H1 (cell line): Measurements from ENCODE around the gene CHRM4. TPM values are rescaled to one million over a fixed set of nuclear protein-coding genes. Genes with fewer than 3 reads are reported as not detected.

Experiments used
- CTCF ChIA-PET: fragments of 300-600 bp; sonication (Branson Sonifier 250); formaldehyde crosslinking; loops from one replicate; lab custom pipeline; 2021; ENCODE audit not compliant: partially characterized antibody; lab: Charles Lee
- POLR2A ChIA-PET: fragments of 300-600 bp; sonication (Branson Sonifier 250); formaldehyde crosslinking; loops from one replicate; lab custom pipeline; 2021; ENCODE audit warnings: inconsistent platforms; ENCODE audit not compliant: partially characterized antibody; lab: Charles Lee
- DNase-seq, 2 experiments: peaks; one replicate each; pipeline versions ENCODE4 v3.0.0 to v3.0.0-alpha.2; 2010 to 2022; ENCODE audit warnings: low spot score in 2 of 2, low read depth in 1 of 2, mixed read lengths in 1 of 2
- FAIRE-seq: peaks from 2 replicates; lab custom pipeline; 2011; peaks lifted over from hg19 to GRCh38; lab: Jason Lieb, UNC
- H2AFZ ChIP-seq: 2 replicates; pipeline ENCODE4 v1.8.1; 2012; ENCODE audit warnings: low read length, inconsistent platforms
- H2AK5ac ChIP-seq: 2 replicates; pipeline ENCODE4 v1.6.1; 2013; ENCODE audit warnings: low read depth, low read length
- H2BK120ac ChIP-seq: replicated peaks from 2 replicates; pipeline ENCODE3; 2013; ENCODE audit warnings: low read depth, low read length, inconsistent platforms
- H2BK12ac ChIP-seq: 2 replicates; pipeline ENCODE4 v1.6.1; 2013; ENCODE audit warnings: low read depth, low read length
- H2BK15ac ChIP-seq: 2 replicates; pipeline ENCODE4 v1.6.1; 2013; ENCODE audit warnings: low read length
- H2BK20ac ChIP-seq: 2 replicates; pipeline ENCODE4 v1.6.1; 2013; ENCODE audit warnings: low read length
- H2BK5ac ChIP-seq: 2 replicates; pipeline ENCODE4 v1.6.1; 2013; ENCODE audit warnings: low read depth, low read length
- H3K14ac ChIP-seq: 2 replicates; pipeline ENCODE4 v1.6.1; 2013; ENCODE audit warnings: inconsistent platforms; ENCODE audit not compliant: insufficient read length
- H3K18ac ChIP-seq: 2 replicates; pipeline ENCODE4 v1.6.1; 2013; ENCODE audit warnings: low read length; ENCODE audit errors: extremely low read depth
- H3K23ac ChIP-seq: 2 replicates; pipeline ENCODE4 v1.6.1; 2013; ENCODE audit warnings: inconsistent platforms; ENCODE audit not compliant: insufficient read length
- H3K23me2 ChIP-seq: 2 replicates; pipeline ENCODE4 v1.6.1; 2013; ENCODE audit warnings: low read depth, low read length
- H3K27ac ChIP-seq: 2 replicates; pipeline ENCODE4 v1.6.1; 2011; ENCODE audit warnings: low read depth, low read length, inconsistent platforms
- H3K27me3 ChIP-seq, 4 experiments: replicated peaks in 1 of 4; 1 replicate in 1 of 4; 2 replicates in 3 of 4; pipeline versions ENCODE4 v1.6.1 to v1.8.1; 2011 to 2013; ENCODE audit warnings: low read length in 3 of 4, mild to moderate bottlenecking in 3 of 4, inconsistent platforms in 2 of 4, mixed read lengths in 2 of 4, moderate library complexity in 1 of 4; ENCODE audit not compliant: control insufficient read depth in 3 of 4, insufficient read depth in 3 of 4; ENCODE audit errors: extremely low read depth in 1 of 4
- H3K36me3 ChIP-seq, 4 experiments: 2 replicates each; pipeline versions ENCODE4 v1.6.1 to v1.8.1; 2011 to 2013; ENCODE audit warnings: mild to moderate bottlenecking in 4 of 4, low read length in 3 of 4, moderate library complexity in 2 of 4, control low read depth in 1 of 4, inconsistent platforms in 1 of 4; ENCODE audit not compliant: insufficient read depth in 4 of 4, control insufficient read depth in 2 of 4
- H3K4ac ChIP-seq: replicated peaks from 2 replicates; pipeline ENCODE3; 2013; ENCODE audit warnings: low read length, low read depth, mixed read lengths, inconsistent platforms; ENCODE audit not compliant: insufficient read length
- H3K4me1 ChIP-seq, 4 experiments: replicated peaks in 1 of 4; 1 replicate in 1 of 4; 2 replicates in 3 of 4; pipeline versions ENCODE4 v1.6.1 to v1.8.1; 2011 to 2013; ENCODE audit warnings: low read length in 3 of 4, inconsistent platforms in 2 of 4, mixed read lengths in 1 of 4; ENCODE audit not compliant: insufficient read depth in 4 of 4, control insufficient read depth in 3 of 4
- H3K4me2 ChIP-seq, 2 experiments: 2 replicates each; pipeline versions ENCODE4 v1.6.1 to v1.8.1; 2011 to 2013; ENCODE audit warnings: low read depth in 2 of 2, low read length in 2 of 2, control low read depth in 1 of 2, inconsistent platforms in 1 of 2, mild to moderate bottlenecking in 1 of 2; ENCODE audit not compliant: insufficient read depth in 1 of 2
- H3K4me3 ChIP-seq, 4 experiments: fragments of 200-600, 300-600 bp in 1 of 4; sonication (generic), shearing (Covaris generic), sonication (Bioruptor Twin) in 1 of 4; 2 replicates each; pipeline versions ENCODE4 v1.5.1 to v1.8.1; 2011 to 2016; ENCODE audit warnings: low read length in 4 of 4, low read depth in 3 of 4, control low read depth in 2 of 4, inconsistent platforms in 2 of 4, mild to moderate bottlenecking in 2 of 4, mixed read lengths in 1 of 4, moderate library complexity in 1 of 4; ENCODE audit not compliant: insufficient read depth in 2 of 4; ENCODE audit errors: extremely low read depth in 1 of 4
- H3K56ac ChIP-seq: replicated peaks from 2 replicates; pipeline ENCODE3; 2013; ENCODE audit warnings: low read depth, mild to moderate bottlenecking, mixed read lengths, low read length, inconsistent platforms; ENCODE audit not compliant: insufficient read length
- H3K79me1 ChIP-seq: 2 replicates; pipeline ENCODE4 v1.6.1; 2013; ENCODE audit warnings: low read depth, low read length, control low read depth
- H3K79me2 ChIP-seq, 2 experiments: 2 replicates each; pipeline versions ENCODE4 v1.6.1 to v1.8.1; 2012 to 2013; ENCODE audit warnings: low read length in 2 of 2, mild to moderate bottlenecking in 2 of 2, inconsistent platforms in 1 of 2; ENCODE audit not compliant: insufficient read depth in 2 of 2, control insufficient read depth in 1 of 2
- H3K9ac ChIP-seq, 4 experiments: replicated peaks in 1 of 4; 1 replicate in 1 of 4; 2 replicates in 3 of 4; pipeline versions ENCODE4 v1.6.1 to v1.8.1; 2011 to 2013; ENCODE audit warnings: low read depth in 3 of 4, low read length in 3 of 4, control low read depth in 2 of 4, mild to moderate bottlenecking in 2 of 4, moderate library complexity in 2 of 4, inconsistent platforms in 1 of 4; ENCODE audit errors: extremely low read depth in 1 of 4
- H3K9me3 ChIP-seq, 2 experiments: 2 replicates each; pipeline versions ENCODE4 v1.6.1 to v1.8.1; 2012 to 2013; ENCODE audit warnings: mild to moderate bottlenecking in 2 of 2, moderate library complexity in 2 of 2, control low read depth in 1 of 2, inconsistent platforms in 1 of 2, low read depth in 1 of 2, low read length in 1 of 2, mixed read lengths in 1 of 2; ENCODE audit not compliant: insufficient read depth in 2 of 2
- H4K20me1 ChIP-seq, 2 experiments: replicated peaks in 1 of 2; 2 replicates each; pipeline versions ENCODE3 to v1.8.1; 2011 to 2013; ENCODE audit warnings: inconsistent platforms in 2 of 2, low read length in 2 of 2, mild to moderate bottlenecking in 1 of 2; ENCODE audit not compliant: insufficient read depth in 2 of 2, control insufficient read depth in 1 of 2
- H4K5ac ChIP-seq: 2 replicates; pipeline ENCODE4 v1.6.1; 2013; ENCODE audit warnings: low read length, low read depth, mixed read lengths, inconsistent platforms; ENCODE audit not compliant: insufficient read length
- H4K8ac ChIP-seq: 2 replicates; pipeline ENCODE4 v1.8.0; 2013; ENCODE audit warnings: mild to moderate bottlenecking, moderate library complexity, low read length, inconsistent platforms; ENCODE audit not compliant: insufficient read depth; ENCODE audit errors: extremely low read depth
- H4K91ac ChIP-seq: replicated peaks from 2 replicates; pipeline ENCODE3; 2013; ENCODE audit warnings: low read length, mixed read lengths, inconsistent platforms; ENCODE audit not compliant: insufficient read length
- BACH1 ChIP-seq: IDR thresholded peaks from 2 replicates; pipeline ENCODE4 v1.6.1; 2012; ENCODE audit warnings: low read length, improper control_type of control experiment
- BRCA1 ChIP-seq: IDR thresholded peaks from 2 replicates; pipeline ENCODE4 v1.6.1; 2012; ENCODE audit warnings: low read depth, low read length, improper control_type of control experiment
- CHD2 ChIP-seq: IDR thresholded peaks from 2 replicates; pipeline ENCODE4 v1.6.1; 2012; ENCODE audit warnings: low read length, improper control_type of control experiment
- EZH2 ChIP-seq: fragments of 200-600 bp; sonication (generic); IDR thresholded peaks from 2 replicates; pipeline ENCODE4 v1.7.1; 2012; ENCODE audit warnings: low read depth, mild to moderate bottlenecking, moderate library complexity, low read length, inconsistent platforms; ENCODE audit not compliant: severe bottlenecking
- FOSL1 ChIP-seq: IDR thresholded peaks from 2 replicates; pipeline ENCODE4 v1.6.1; 2011; ENCODE audit warnings: mild to moderate bottlenecking, low read depth, low read length, moderate library complexity; ENCODE audit not compliant: insufficient read depth
- KDM4A ChIP-seq: IDR thresholded peaks from one replicate; pipeline ENCODE4 v1.7.1; 2012; ENCODE audit warnings: low read depth, mild to moderate bottlenecking, moderate library complexity, low read length, inconsistent platforms; ENCODE audit not compliant: severe bottlenecking
- MAFK ChIP-seq: IDR thresholded peaks from 2 replicates; pipeline ENCODE4 v1.6.1; 2012; ENCODE audit warnings: low read depth, mild to moderate bottlenecking, improper control_type of control experiment, low read length
- NRF1 ChIP-seq: IDR thresholded peaks from 2 replicates; pipeline ENCODE4 v1.6.1; 2011; ENCODE audit warnings: mild to moderate bottlenecking, low read depth, low read length, improper control_type of control experiment
- POLR2A ChIP-seq, 2 experiments: IDR thresholded peaks; 1 replicate in 1 of 2; 2 replicates in 1 of 2; pipeline ENCODE4 v1.6.1; 2011; ENCODE audit warnings: low read depth in 2 of 2, low read length in 2 of 2, mild to moderate bottlenecking in 2 of 2; ENCODE audit errors: control extremely low read depth in 1 of 2
- TAF7 ChIP-seq: optimal IDR thresholded peaks from 2 replicates; pipeline ENCODE3; 2011; ENCODE audit warnings: low read depth, mild to moderate bottlenecking, inconsistent platforms, low read length, moderate library complexity, borderline replicate concordance
- YY1 ChIP-seq: IDR thresholded peaks from 2 replicates; pipeline ENCODE4 v1.6.1; 2011; ENCODE audit warnings: low read depth, mild to moderate bottlenecking, low read length
- WGBS, 2 experiments: shearing (Covaris generic) in 1 of 2; methylation state at CpG; one replicate each; pipeline versions ENCODE4 v1.1.6 to v1.1.7; 2013 to 2015; ENCODE audit warnings: low lambda C conversion rate in 2 of 2, mixed read lengths in 2 of 2, inconsistent platforms in 1 of 2, low coverage in 1 of 2, missing lambda C conversion rate in 1 of 2; ENCODE audit not compliant: insufficient replicate concordance in 2 of 2, insufficient coverage in 1 of 2, insufficient read length in 1 of 2; ENCODE audit errors: extremely low coverage in 1 of 2, missing lambda C conversion rate in 1 of 2; 5-methylcytosine and 5-hydroxymethylcytosine counted together
- polyA plus RNA-seq, 7 experiments: library from polyadenylated mRNA; depleted of rRNA in 3 of 7; stranded (reverse) in 5 of 7; unstranded in 2 of 7; fragments of >200 nt in 5 of 7; fragments of 200-250 nt in 2 of 7; gene quantifications; 1 replicate in 5 of 7; 2 replicates in 1 of 7; 4 replicates in 1 of 7; pipeline versions ENCODE4 v1.2.1 to v1.2.3, GENCODE V29; 2011 to 2013; ENCODE audit warnings: missing spikeins in 2 of 7, mixed read lengths in 2 of 7
- total RNA-seq: library from RNA; stranded (reverse); fragmentation: NEBNext Ultra II Directional; extraction: Animal tissue kit (Norgen Biotek cat#: 25700); gene quantifications from 2 replicates; pipeline ENCODE4 v1.2.1, GENCODE V29; 2021
- TF ChIP-seq, protein P1 (sequence below): IDR thresholded peaks from 2 replicates; pipeline ENCODE4 v1.6.1; 2011; ENCODE audit warnings: low read length, improper control_type of control experiment
- TF ChIP-seq, protein P2 (sequence below): IDR thresholded peaks from 2 replicates; pipeline ENCODE4 v1.6.1; 2012; ENCODE audit warnings: inconsistent platforms

CHRM4 gene
- total and polyA plus RNA-seq, 2 of the 8 experiments (the other 6 are each of a cell fraction or from before 2014, with no cell fraction given) = 1.1 to 1.3 TPM

DNA sequence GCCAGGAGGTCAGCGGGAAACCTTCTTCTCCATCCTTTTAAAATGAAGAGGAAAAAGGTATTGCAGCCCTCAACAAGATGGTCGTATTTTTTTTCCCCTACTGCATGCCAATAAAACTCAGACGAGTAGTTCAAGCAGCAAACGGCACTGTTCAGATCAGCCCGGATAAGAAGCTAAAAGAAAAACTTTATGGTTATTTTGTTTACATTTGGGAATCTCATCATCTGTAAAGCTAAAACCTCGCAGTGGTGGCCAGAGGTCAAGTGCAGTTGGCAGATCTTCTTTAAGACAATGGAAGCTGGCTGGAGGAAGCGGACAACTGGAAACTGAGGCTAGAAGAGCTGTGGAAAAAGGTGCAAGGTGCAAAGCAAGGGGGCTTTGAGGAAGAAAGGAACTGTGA is 31.0 kb upstream of the CHRM4 start:
- no peak overlapping the region for H3K27ac ChIP-seq
- TF ChIP-seq BRCA1 (no peak), EZH2 (no peak), KDM4A (no peak), CHD2 (no peak), FOSL1 (no peak), POLR2A (IDR thresholded peaks at IDR 0.05; ENCODE audit: control extremely low read depth in 1 of 2, low read depth in 2 of 2, low read length in 2 of 2) (no peak), NRF1 (no peak), TAF7 (no peak), YY1 (no peak), MAFK (no peak), BACH1 (no peak)
- TF ChIP-seq, protein P1, sequence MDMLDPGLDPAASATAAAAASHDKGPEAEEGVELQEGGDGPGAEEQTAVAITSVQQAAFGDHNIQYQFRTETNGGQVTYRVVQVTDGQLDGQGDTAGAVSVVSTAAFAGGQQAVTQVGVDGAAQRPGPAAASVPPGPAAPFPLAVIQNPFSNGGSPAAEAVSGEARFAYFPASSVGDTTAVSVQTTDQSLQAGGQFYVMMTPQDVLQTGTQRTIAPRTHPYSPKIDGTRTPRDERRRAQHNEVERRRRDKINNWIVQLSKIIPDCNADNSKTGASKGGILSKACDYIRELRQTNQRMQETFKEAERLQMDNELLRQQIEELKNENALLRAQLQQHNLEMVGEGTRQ = no peak
- TF ChIP-seq, protein P2, sequence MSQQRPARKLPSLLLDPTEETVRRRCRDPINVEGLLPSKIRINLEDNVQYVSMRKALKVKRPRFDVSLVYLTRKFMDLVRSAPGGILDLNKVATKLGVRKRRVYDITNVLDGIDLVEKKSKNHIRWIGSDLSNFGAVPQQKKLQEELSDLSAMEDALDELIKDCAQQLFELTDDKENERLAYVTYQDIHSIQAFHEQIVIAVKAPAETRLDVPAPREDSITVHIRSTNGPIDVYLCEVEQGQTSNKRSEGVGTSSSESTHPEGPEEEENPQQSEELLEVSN = no peak

More for the DNA sequence above, 31.0 kb upstream of the CHRM4 start:
- H3K4me2 ChIP-seq = no peak overlapping the region
- no peak overlapping the region for H2BK120ac ChIP-seq
- H4K20me1 ChIP-seq = peaks cover 0 to 5% of the 10 kb centered on the region in 2 experiments
- H3K18ac ChIP-seq = no peak overlapping the region
- no peak overlapping the region for H2AK5ac ChIP-seq
- WGBS, 2 experiments = 83% methylated on average over 7 of the region's 7 CpGs; no CpG with 5 or more reads in 1 of the 2 experiments
- no peak overlapping the region for H2BK20ac ChIP-seq
- H3K27me3 ChIP-seq = no peaks in the 10 kb centered on the region
- no peak overlapping the region for H2AFZ ChIP-seq
- H3K4me1 ChIP-seq = peaks cover 0 to 5% (median 1%) of the 10 kb centered on the region in 4 experiments; a peak in 3 of 7 replicates
- ChIA-PET POLR2A (no interaction called here), CTCF (interaction anchor here (0.6 to 2.4 kb wide), 5 partner anchors 9 to 1303 kb away, joined by 3 to 18 read pairs (median 4); no protein-coding TSS in a partner anchor)
- H3K9ac ChIP-seq = no peak overlapping the region
- H3K14ac ChIP-seq = no peak overlapping the region
- no peak overlapping the region for H3K4me3 ChIP-seq
- H3K9me3 ChIP-seq = no peaks in the 10 kb centered on the region
- FAIRE-seq = no peak
- H4K91ac ChIP-seq = no peak overlapping the region
- no peaks in the 10 kb centered on the region for H3K23me2 ChIP-seq
- no peak overlapping the region for H3K23ac ChIP-seq
- no peak overlapping the region for H2BK12ac ChIP-seq
- H2BK15ac ChIP-seq = no peak overlapping the region
- H3K56ac ChIP-seq = no peak overlapping the region
- no peak overlapping the region for H4K8ac ChIP-seq
- no peaks in the 10 kb centered on the region for H3K79me2 ChIP-seq
- peaks cover 0 to 3% (median 1%) of the 10 kb centered on the region in 4 experiments; a peak in 3 of 8 replicates for H3K36me3 ChIP-seq
- H4K5ac ChIP-seq = no peak overlapping the region
- no peaks in the 10 kb centered on the region for H3K79me1 ChIP-seq
- no peak overlapping the region for H3K4ac ChIP-seq
- no peak overlapping the region for H2BK5ac ChIP-seq
- no peak for DNase-seq
